GM18858 (cell line): ENCODE data around the gene CACNB2.
"Not testable (repeated sequence)": the region's sequence is repeated elsewhere in the genome, so short reads cannot be mapped to it uniquely, and the experiment has no call there.

Experiments
- ATAC-seq: cut with Tn5 transposase; IDR thresholded peaks from one replicate; pipeline ENCODE4 v1.9.1; 2021; ENCODE audit not compliant: unreplicated experiment

The CACNB2 gene

GRCh38 chr10:18438361-18439126 is 298.3 kb downstream of the CACNB2 start:
- no peak for ATAC-seq

- no peak for ATAC-seq
Measured at GRCh38 chr10:18439601-18440000, 299.4 kb downstream of the CACNB2 start.

GRCh38 chr10:18445635-18446034 is 305.4 kb downstream of the CACNB2 start:
- ATAC-seq: not testable (repeated sequence)

GRCh38 chr10:18446205-18446604 is 306.0 kb downstream of the CACNB2 start:
- ATAC-seq: no peak

GRCh38 chr10:18449611-18450026 is 309.4 kb downstream of the CACNB2 start:
- no peak for ATAC-seq

GRCh38 chr10:18450298-18450697 is 310.1 kb downstream of the CACNB2 start:
- ATAC-seq: peak; percentile 51

- no peak for ATAC-seq
Measured at GRCh38 chr10:18455086-18455884, 315.1 kb downstream of the CACNB2 start.

GRCh38 chr10:18456984-18457383 is 316.8 kb downstream of the CACNB2 start:
- peak; percentile 99 for ATAC-seq

GRCh38 chr10:18460032-18460431 is 319.8 kb downstream of the CACNB2 start:
- no peak for ATAC-seq

- ATAC-seq: no peak
Measured at GRCh38 chr10:18463673-18464211, 323.5 kb downstream of the CACNB2 start.

GRCh38 chr10:18469125-18469524 is 328.9 kb downstream of the CACNB2 start:
- no peak for ATAC-seq

- no peak for ATAC-seq
Measured at GRCh38 chr10:18472977-18473376, 332.8 kb downstream of the CACNB2 start.

GRCh38 chr10:18473424-18474117 is 333.3 kb downstream of the CACNB2 start:
- ATAC-seq: no peak

- ATAC-seq: no peak
Measured at GRCh38 chr10:18474118-18474455, 333.9 kb downstream of the CACNB2 start.

GRCh38 chr10:18476076-18476647 is 335.9 kb downstream of the CACNB2 start:
- no peak for ATAC-seq

GRCh38 chr10:18478354-18478753 is 338.1 kb downstream of the CACNB2 start:
- no peak for ATAC-seq

GRCh38 chr10:18479502-18479901 is 339.3 kb downstream of the CACNB2 start:
- no peak for ATAC-seq

- no peak for ATAC-seq
Measured at GRCh38 chr10:18483516-18484186, 343.4 kb downstream of the CACNB2 start.

- no peak for ATAC-seq
Measured at GRCh38 chr10:18486438-18486837, 346.2 kb downstream of the CACNB2 start.

- no peak for ATAC-seq
Measured at GRCh38 chr10:18490755-18491154, 350.5 kb downstream of the CACNB2 start.
